ENCODE data around the gene KLHL24.

The KLHL24 gene

DNA sequence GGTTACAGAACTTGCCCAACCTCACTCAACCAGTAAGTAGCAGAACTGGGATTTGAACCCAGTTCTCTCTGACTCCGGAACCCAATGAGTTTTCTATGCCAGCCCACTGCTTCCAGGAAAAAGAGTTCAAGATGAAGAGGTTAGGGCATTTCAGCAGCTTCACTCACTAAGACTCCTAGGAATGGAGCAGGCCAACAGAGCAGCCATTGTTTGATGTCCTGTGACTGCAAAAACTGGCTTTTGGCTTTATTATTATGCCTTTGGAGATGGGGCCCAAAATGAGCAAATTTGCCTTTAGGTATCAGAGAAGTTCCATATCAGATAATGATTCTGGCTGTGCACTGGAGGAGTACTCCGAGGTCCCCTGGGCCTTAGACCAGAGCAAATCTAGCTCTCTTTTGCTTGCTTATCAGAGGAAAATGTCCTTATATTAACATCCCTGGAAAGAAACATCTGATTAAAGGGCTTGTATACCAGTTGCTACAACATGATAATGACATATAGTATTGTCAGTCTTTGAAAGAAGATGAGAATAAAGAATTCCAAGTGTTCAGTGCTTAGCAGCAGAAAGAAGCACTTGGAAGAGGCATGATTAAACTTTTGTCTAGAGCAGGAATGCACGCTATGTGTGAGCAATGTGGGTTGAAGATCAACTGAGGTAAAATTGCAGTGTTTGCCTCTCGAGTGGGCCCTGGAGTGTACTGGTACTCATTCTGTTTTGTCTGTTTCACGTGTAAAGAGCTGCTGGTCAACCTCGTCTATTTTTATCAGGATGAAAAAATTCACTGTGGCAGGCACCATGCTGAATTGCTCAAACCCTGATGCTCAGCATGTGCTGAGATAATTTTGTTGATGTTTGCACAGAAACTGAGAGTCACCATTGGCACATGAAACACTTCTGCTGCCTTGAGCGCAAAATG lies 21.8 kb upstream of the KLHL24 start:
- Histone ChIP-seq H3K79me2 (no peaks in the 10 kb centered on the region), H3K27ac (no peak overlapping the region), H3K9me3 (ENCODE audit: control insufficient read depth, low read length) (no peaks in the 10 kb centered on the region), H3K36me3 (ENCODE audit: control insufficient read depth, insufficient read depth, low read length) (no peaks in the 10 kb centered on the region), H3K9ac (no peak overlapping the region), H3K27me3 (ENCODE audit: control insufficient read depth, insufficient read depth, low read length) (no peaks in the 10 kb centered on the region), H3K4me2 (ENCODE audit: low read length) (no peak overlapping the region), H3K4me1 (no peaks in the 10 kb centered on the region), H2AFZ (peak overlapping the region; percentile 39), H3K4me3 (ENCODE audit: low read depth, low read length) (no peak overlapping the region)
- TF ChIP-seq, protein P1, sequence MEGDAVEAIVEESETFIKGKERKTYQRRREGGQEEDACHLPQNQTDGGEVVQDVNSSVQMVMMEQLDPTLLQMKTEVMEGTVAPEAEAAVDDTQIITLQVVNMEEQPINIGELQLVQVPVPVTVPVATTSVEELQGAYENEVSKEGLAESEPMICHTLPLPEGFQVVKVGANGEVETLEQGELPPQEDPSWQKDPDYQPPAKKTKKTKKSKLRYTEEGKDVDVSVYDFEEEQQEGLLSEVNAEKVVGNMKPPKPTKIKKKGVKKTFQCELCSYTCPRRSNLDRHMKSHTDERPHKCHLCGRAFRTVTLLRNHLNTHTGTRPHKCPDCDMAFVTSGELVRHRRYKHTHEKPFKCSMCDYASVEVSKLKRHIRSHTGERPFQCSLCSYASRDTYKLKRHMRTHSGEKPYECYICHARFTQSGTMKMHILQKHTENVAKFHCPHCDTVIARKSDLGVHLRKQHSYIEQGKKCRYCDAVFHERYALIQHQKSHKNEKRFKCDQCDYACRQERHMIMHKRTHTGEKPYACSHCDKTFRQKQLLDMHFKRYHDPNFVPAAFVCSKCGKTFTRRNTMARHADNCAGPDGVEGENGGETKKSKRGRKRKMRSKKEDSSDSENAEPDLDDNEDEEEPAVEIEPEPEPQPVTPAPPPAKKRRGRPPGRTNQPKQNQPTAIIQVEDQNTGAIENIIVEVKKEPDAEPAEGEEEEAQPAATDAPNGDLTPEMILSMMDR (IDR thresholded peaks at IDR 0.05), result no peak

DNA sequence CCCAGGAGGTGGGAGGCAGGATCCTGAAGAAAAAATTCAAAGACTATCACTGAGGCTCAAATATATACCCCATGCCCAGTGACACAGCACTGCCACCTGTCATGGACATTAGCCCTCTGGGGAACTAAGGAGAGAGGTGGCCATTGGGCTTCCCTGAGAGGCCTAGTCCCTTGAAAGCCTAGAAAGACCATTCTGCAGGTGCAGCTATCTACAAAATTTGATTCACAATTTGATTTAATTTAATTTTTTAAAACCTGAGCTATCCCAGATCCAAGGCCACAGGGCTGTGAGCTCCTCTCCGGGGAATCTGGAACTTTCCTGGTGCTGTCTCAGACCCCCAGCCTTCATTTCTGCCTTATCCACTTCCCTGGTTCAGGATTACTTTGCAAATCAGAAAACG lies 16.9 kb upstream of the KLHL24 start:
- H3K36me3 ChIP-seq (ENCODE audit: control insufficient read depth, insufficient read depth, low read length), result no peaks in the 10 kb centered on the region
- H3K79me2 ChIP-seq, result no peaks in the 10 kb centered on the region
- no peak overlapping the region for H2AFZ ChIP-seq
- TF ChIP-seq, protein P1 (IDR thresholded peaks at IDR 0.05), result no peak
- H3K9ac ChIP-seq, result no peak overlapping the region
- H3K4me2 ChIP-seq (ENCODE audit: low read length), result no peak overlapping the region
- H3K9me3 ChIP-seq (ENCODE audit: control insufficient read depth, low read length), result no peaks in the 10 kb centered on the region
- H3K4me1 ChIP-seq, result no peaks in the 10 kb centered on the region
- no peak overlapping the region for H3K4me3 ChIP-seq (ENCODE audit: low read depth, low read length)
- H3K27ac ChIP-seq, result no peak overlapping the region
- H3K27me3 ChIP-seq (ENCODE audit: control insufficient read depth, insufficient read depth, low read length), result no peaks in the 10 kb centered on the region

DNA sequence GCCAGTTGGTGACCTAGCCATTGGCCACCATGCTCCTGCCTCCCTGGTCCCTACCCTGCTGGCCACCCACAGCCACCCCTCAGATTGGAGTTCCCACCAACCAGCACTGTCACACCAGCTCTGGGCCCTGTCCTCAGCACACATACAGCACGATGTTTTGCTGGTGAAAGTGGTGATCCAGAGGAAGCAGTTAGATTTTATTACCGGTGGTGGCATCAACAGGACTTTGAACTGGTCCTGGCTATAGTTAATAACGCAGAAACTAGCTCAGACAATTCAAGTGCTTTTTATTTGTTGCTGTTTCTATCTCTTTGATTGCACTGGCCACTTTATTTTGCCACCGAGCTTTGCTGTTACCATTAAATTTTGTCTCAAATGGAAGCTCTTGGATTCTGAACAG lies 16.4 kb upstream of the KLHL24 start:
- TF ChIP-seq, protein P1 (IDR thresholded peaks at IDR 0.05), result no peak
- no peaks in the 10 kb centered on the region for H3K36me3 ChIP-seq (ENCODE audit: control insufficient read depth, insufficient read depth, low read length)
- no peaks in the 10 kb centered on the region for H3K27me3 ChIP-seq (ENCODE audit: control insufficient read depth, insufficient read depth, low read length)
- H3K9me3 ChIP-seq (ENCODE audit: control insufficient read depth, low read length), result no peaks in the 10 kb centered on the region
- no peak overlapping the region for H3K9ac ChIP-seq
- no peaks in the 10 kb centered on the region for H3K79me2 ChIP-seq
- H2AFZ ChIP-seq, result no peak overlapping the region
- no peak overlapping the region for H3K4me3 ChIP-seq (ENCODE audit: low read depth, low read length)
- H3K27ac ChIP-seq, result no peak overlapping the region
- H3K4me1 ChIP-seq, result no peaks in the 10 kb centered on the region
- H3K4me2 ChIP-seq (ENCODE audit: low read length), result no peak overlapping the region

DNA sequence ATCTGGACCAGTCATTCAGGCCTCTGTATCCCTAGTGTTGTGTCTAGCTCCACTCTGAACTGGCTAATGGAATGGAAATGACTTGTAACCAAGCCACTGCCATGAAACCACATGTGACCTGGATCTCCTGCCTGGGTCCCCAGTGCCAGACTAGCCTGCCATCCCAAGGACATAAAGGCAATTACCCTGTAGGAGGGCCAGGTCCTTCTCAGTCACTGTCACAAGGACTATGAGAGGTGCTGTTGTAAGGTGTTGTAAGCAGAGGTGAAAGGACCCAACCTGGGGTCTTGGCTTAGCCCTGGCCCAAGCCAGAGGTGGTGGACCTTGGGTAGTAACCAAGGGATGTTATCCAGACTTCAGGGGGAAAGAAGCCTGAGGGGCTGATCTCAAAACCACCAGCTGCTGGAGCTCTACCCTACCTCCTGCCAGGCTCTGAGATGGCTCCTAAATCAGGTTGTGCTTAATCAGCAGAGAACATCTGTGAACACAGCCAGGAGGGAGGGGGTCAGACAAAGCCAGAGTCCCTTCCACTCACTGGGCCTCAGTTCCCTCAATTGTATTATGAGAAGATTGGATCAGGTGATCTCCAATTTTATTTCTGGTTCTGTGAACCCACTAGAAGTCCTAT lies 15.7 kb upstream of the KLHL24 start:
- H3K4me3 ChIP-seq (ENCODE audit: low read depth, low read length), result no peak overlapping the region
- H3K79me2 ChIP-seq, result no peaks in the 10 kb centered on the region
- no peak overlapping the region for H3K4me2 ChIP-seq (ENCODE audit: low read length)
- H3K27me3 ChIP-seq (ENCODE audit: control insufficient read depth, insufficient read depth, low read length), result no peaks in the 10 kb centered on the region
- TF ChIP-seq, protein P1 (IDR thresholded peaks at IDR 0.05), result no peak
- H3K27ac ChIP-seq, result no peak overlapping the region
- no peaks in the 10 kb centered on the region for H3K36me3 ChIP-seq (ENCODE audit: control insufficient read depth, insufficient read depth, low read length)
- no peaks in the 10 kb centered on the region for H3K4me1 ChIP-seq
- H3K9ac ChIP-seq, result no peak overlapping the region
- no peak overlapping the region for H2AFZ ChIP-seq
- H3K9me3 ChIP-seq (ENCODE audit: control insufficient read depth, low read length), result no peaks in the 10 kb centered on the region

All from parathyroid adenoma (tissue), 2 donors.